ENCODE data around the gene ADGRG6.
A peak's percentile ranks its signal among the peaks of the same experiment; 100 is the strongest.

ADGRG6 gene

GRCh38 chr6:142462260-142462659, 160.5 kb downstream of the ADGRG6 start:
- Mint-ChIP-seq H3K27me3 (no peaks in the 10 kb centered on the region), H3K36me3 (no peaks in the 10 kb centered on the region), H3K4me3 (no peak overlapping the region), H3K9me3 (peaks cover 19% of the 10 kb centered on the region), H3K4me1 (no peaks in the 10 kb centered on the region), H3K27ac (no peak overlapping the region)
- DNase-seq, result no peak
- CTCF ChIA-PET, result interaction anchor here (1.1 to 1.3 kb wide), 2 partner anchors 10 to 13 kb away, joined by 3 to 4 read pairs; no protein-coding TSS in a partner anchor

- Mint-ChIP-seq H3K27ac (no peak overlapping the region), H3K4me1 (no peaks in the 10 kb centered on the region), H3K27me3 (no peaks in the 10 kb centered on the region), H3K9me3 (peaks cover 19% of the 10 kb centered on the region), H3K4me3 (no peak overlapping the region), H3K36me3 (no peaks in the 10 kb centered on the region)
- CTCF ChIA-PET, result no interaction called here
- no peak for DNase-seq
These were observed 162.2 kb downstream of the ADGRG6 start for GRCh38 chr6:142463988-142464387.

DNA sequence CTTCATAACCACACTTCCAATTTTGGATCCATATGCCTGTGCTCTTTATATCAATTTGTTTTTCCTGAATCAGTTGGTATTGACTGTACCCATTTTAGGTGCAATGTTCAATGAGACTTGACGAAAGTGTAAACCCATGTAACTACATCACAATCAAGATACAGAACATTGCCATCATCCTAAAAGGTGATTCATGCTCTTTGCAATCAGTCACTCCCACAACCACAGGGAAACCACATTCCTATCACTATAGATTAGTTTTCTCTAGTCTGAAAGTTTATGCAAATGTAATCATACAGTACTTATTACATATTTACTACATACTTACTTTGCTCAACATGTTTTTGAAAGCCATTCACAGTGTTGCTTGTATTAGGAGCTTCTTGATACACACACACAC, 167.4 kb downstream of the ADGRG6 start:
- Mint-ChIP-seq H3K27ac (no peak overlapping the region), H3K36me3 (no peaks in the 10 kb centered on the region), H3K4me3 (no peak overlapping the region), H3K9me3 (no peaks in the 10 kb centered on the region), H3K27me3 (no peaks in the 10 kb centered on the region), H3K4me1 (no peaks in the 10 kb centered on the region)
- CTCF ChIA-PET, result interaction anchor here (0.6 kb wide), 1 partner anchor 570 kb away, joined by 3 read pairs; no protein-coding TSS in a partner anchor
- DNase-seq, result no peak

GRCh38 chr6:142470421-142470820, 168.6 kb downstream of the ADGRG6 start:
- Mint-ChIP-seq H3K36me3 (no peaks in the 10 kb centered on the region), H3K27me3 (no peaks in the 10 kb centered on the region), H3K4me3 (no peak overlapping the region), H3K27ac (no peak overlapping the region), H3K4me1 (peaks cover 4% of the 10 kb centered on the region), H3K9me3 (no peaks in the 10 kb centered on the region)
- CTCF ChIA-PET, result interaction anchor here (5.2 kb wide), 1 partner anchor 314 kb away, joined by 15 read pairs; no protein-coding TSS in a partner anchor
- no peak for DNase-seq

GRCh38 chr6:142474531-142475289, 172.9 kb downstream of the ADGRG6 start:
- CTCF ChIA-PET, result interaction anchor here (0.6 to 5.2 kb wide), 24 partner anchors 10 to 1075 kb away, joined by 3 to 16 read pairs (median 4); no protein-coding TSS in a partner anchor
- no peaks in the 10 kb centered on the region for H3K36me3 Mint-ChIP-seq
- no peak overlapping the region for H3K4me3 Mint-ChIP-seq
- no peaks in the 10 kb centered on the region for H3K27me3 Mint-ChIP-seq
- H3K4me1 Mint-ChIP-seq, result peaks cover 11% of the 10 kb centered on the region
- no peak overlapping the region for H3K27ac Mint-ChIP-seq
- DNase-seq, result no peak
- no peaks in the 10 kb centered on the region for H3K9me3 Mint-ChIP-seq

DNA sequence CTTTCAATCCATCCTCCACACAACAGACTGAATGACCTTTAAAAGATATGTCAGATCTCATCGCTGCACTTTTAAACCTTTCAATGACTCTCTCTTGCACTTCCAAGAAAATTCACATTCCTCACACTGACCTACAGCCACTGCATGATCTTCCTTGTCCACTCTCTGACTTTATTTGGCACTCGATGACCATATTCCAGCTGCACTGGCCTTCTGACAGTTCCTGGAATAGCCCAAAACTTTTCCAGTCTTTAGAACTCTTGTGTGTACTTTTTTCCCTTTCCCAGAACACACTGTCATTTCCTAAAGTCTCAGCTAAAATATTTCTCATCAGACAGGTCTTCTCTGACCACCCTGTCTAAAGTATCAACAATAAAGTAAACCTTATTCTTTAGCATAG, 174.6 kb downstream of the ADGRG6 start:
- Mint-ChIP-seq H3K27ac (no peak overlapping the region), H3K27me3 (no peaks in the 10 kb centered on the region), H3K4me3 (no peak overlapping the region), H3K4me1 (peaks cover 11% of the 10 kb centered on the region), H3K9me3 (no peaks in the 10 kb centered on the region), H3K36me3 (no peaks in the 10 kb centered on the region)
- DNase-seq, result no peak
- CTCF ChIA-PET, result interaction anchor here (1.2 kb wide), 1 partner anchor 216 kb away, joined by 4 read pairs; no protein-coding TSS in a partner anchor

GRCh38 chr6:142478117-142478516, 176.3 kb downstream of the ADGRG6 start:
- DNase-seq, result peak; percentile 23
- Mint-ChIP-seq H3K36me3 (no peaks in the 10 kb centered on the region), H3K27me3 (no peaks in the 10 kb centered on the region), H3K4me3 (no peak overlapping the region), H3K9me3 (no peaks in the 10 kb centered on the region), H3K4me1 (peaks cover 11% of the 10 kb centered on the region), H3K27ac (no peak overlapping the region)
- CTCF ChIA-PET, result interaction anchor here (1.2 kb wide), 1 partner anchor 214 kb away, joined by 3 read pairs; no protein-coding TSS in a partner anchor

GRCh38 chr6:142481466-142481865, 179.7 kb downstream of the ADGRG6 start:
- no peak for DNase-seq
- Mint-ChIP-seq H3K4me1 (peaks cover 7% of the 10 kb centered on the region), H3K36me3 (no peaks in the 10 kb centered on the region), H3K27ac (no peak overlapping the region), H3K27me3 (no peaks in the 10 kb centered on the region), H3K9me3 (no peaks in the 10 kb centered on the region), H3K4me3 (no peak overlapping the region)
- CTCF ChIA-PET, result no interaction called here

- Mint-ChIP-seq H3K9me3 (no peaks in the 10 kb centered on the region), H3K36me3 (no peaks in the 10 kb centered on the region), H3K4me1 (peaks cover 7% of the 10 kb centered on the region), H3K4me3 (no peak overlapping the region), H3K27me3 (no peaks in the 10 kb centered on the region), H3K27ac (no peak overlapping the region)
- DNase-seq, result no peak
- CTCF ChIA-PET, result no interaction called here
These were observed 180.4 kb downstream of the ADGRG6 start for GRCh38 chr6:142482249-142482648.

DNA sequence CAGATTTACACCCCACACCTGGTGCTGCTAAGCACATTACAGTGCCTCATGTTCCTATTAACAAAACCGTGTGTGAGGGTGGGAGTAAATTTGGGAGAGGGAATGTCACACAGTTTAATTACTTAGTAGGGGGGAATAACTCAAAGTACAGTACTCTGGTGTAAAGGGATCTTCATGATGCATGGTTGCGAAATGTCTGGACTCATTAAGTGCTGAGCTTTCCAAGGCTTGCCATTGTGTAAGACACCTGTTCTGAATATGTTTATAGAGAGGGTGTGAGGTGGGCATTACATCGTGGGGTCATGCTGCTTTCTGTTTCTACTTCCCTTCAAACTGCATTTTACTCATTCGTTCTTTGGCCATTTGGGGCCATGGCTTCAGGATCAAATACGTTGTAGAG, 181.2 kb downstream of the ADGRG6 start:
- DNase-seq, result no peak
- CTCF ChIA-PET, result no interaction called here
- H3K4me3 Mint-ChIP-seq, result no peak overlapping the region

GRCh38 chr6:142485256-142485655, 183.4 kb downstream of the ADGRG6 start:
- H3K4me3 Mint-ChIP-seq, result no peak overlapping the region
- DNase-seq, result no peak
- peaks cover under 1% of the 10 kb centered on the region for H3K4me1 Mint-ChIP-seq
- H3K36me3 Mint-ChIP-seq, result no peaks in the 10 kb centered on the region
- H3K9me3 Mint-ChIP-seq, result no peaks in the 10 kb centered on the region
- CTCF ChIA-PET, result interaction anchor here (1.4 kb wide), 1 partner anchor 11 kb away, joined by 4 read pairs; no protein-coding TSS in a partner anchor
- H3K27me3 Mint-ChIP-seq, result peaks cover 5% of the 10 kb centered on the region
- no peak overlapping the region for H3K27ac Mint-ChIP-seq

More for the DNA sequence above, 181.2 kb downstream of the ADGRG6 start:
- Mint-ChIP-seq H3K27ac (no peak overlapping the region), H3K36me3 (no peaks in the 10 kb centered on the region), H3K4me1 (peaks cover 6% of the 10 kb centered on the region), H3K27me3 (no peaks in the 10 kb centered on the region), H3K9me3 (no peaks in the 10 kb centered on the region)

- CTCF ChIA-PET, result interaction anchor here (0.8 kb wide), 1 partner anchor 15 kb away, joined by 3 read pairs; no protein-coding TSS in a partner anchor
These were observed 188.2 kb downstream of the ADGRG6 start for GRCh38 chr6:142489722-142490610.

More at GRCh38 chr6:142489722-142490610, 188.2 kb downstream of the ADGRG6 start:
- Mint-ChIP-seq H3K4me1 (peaks cover 2% of the 10 kb centered on the region), H3K36me3 (no peaks in the 10 kb centered on the region), H3K9me3 (no peaks in the 10 kb centered on the region), H3K4me3 (no peak overlapping the region), H3K27me3 (peaks cover 5% of the 10 kb centered on the region), H3K27ac (no peak overlapping the region)
- DNase-seq, result no peak

Measured in activated naive CD4-positive, alpha-beta T cell treated with anti-CD3 and anti-CD28 coated beads, Interleukin-2, amount 10 ng/mL, durations not matched to agents 7 days and 5 days (primary cell).